Measurements from ENCODE around the gene ZC3H12A.

Gene ZC3H12A

DNA sequence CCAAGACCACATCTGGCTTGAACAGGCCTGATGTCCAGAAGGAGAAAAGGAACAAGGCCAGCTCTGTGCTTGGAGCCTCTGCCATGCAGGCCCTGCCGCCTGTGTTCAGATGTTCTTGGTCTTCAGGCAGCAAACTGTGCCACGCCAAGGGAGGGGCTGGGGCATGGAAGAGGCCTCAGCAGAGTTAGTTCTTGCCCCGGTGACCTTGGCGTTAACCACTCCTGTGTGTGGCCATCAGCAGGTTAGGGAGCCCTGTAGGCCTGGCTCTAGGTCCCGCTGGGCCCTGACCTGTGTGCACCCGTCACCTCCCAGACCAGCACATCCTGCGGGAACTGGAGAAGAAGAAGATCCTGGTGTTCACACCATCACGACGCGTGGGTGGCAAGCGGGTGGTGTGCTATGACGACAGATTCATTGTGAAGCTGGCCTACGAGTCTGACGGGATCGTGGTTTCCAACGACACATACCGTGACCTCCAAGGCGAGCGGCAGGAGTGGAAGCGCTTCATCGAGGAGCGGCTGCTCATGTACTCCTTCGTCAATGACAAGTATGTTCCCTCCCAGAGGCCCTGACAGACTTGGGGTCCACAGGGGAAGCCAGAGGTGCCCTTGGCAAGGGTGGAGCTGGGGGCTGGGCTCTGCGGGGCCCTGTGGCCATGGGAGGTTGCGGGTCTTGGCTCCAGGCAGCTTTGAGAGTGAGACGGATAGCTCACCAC lies 7.1 kb downstream of the ZC3H12A start:
- H3F3A ChIP-seq (ENCODE audit: insufficient read depth, low read length) = peaks cover 7% of the 10 kb centered on the region; the same call in 1 of the 2 replicates
- no peak for TF ChIP-seq EZH2 (IDR thresholded peaks at IDR 0.05; ENCODE audit: borderline replicate concordance, low read length)
- no peak overlapping the region for H2AFZ ChIP-seq (ENCODE audit: low read length)
- H3K9me2 ChIP-seq (ENCODE audit: low read depth, low read length) = no peaks in the 10 kb centered on the region
- no peak overlapping the region for H3K9ac ChIP-seq (ENCODE audit: low read length)
- peaks cover 37% of the 10 kb centered on the region for H3K4me1 ChIP-seq (ENCODE audit: insufficient read depth, low read length, severe bottlenecking)
- no peak overlapping the region for H3K27ac ChIP-seq (ENCODE audit: low read depth, low read length, poor library complexity, severe bottlenecking)
- no peaks in the 10 kb centered on the region for H3K27me3 ChIP-seq (ENCODE audit: insufficient read depth, low read length)
- H3K9me3 ChIP-seq (ENCODE audit: low read length) = no peaks in the 10 kb centered on the region
- H4K20me1 ChIP-seq (ENCODE audit: insufficient read depth, low read length) = no peaks in the 10 kb centered on the region
- peaks cover 63% of the 10 kb centered on the region for H3K36me3 ChIP-seq (ENCODE audit: insufficient read depth, low read length)
- H3K4me3 ChIP-seq (ENCODE audit: low read depth, low read length, poor library complexity, severe bottlenecking) = no peak overlapping the region
- H3K79me2 ChIP-seq (ENCODE audit: insufficient read depth, low read length) = no peaks in the 10 kb centered on the region
- no peak overlapping the region for H3K4me2 ChIP-seq (ENCODE audit: low read length)

DNA sequence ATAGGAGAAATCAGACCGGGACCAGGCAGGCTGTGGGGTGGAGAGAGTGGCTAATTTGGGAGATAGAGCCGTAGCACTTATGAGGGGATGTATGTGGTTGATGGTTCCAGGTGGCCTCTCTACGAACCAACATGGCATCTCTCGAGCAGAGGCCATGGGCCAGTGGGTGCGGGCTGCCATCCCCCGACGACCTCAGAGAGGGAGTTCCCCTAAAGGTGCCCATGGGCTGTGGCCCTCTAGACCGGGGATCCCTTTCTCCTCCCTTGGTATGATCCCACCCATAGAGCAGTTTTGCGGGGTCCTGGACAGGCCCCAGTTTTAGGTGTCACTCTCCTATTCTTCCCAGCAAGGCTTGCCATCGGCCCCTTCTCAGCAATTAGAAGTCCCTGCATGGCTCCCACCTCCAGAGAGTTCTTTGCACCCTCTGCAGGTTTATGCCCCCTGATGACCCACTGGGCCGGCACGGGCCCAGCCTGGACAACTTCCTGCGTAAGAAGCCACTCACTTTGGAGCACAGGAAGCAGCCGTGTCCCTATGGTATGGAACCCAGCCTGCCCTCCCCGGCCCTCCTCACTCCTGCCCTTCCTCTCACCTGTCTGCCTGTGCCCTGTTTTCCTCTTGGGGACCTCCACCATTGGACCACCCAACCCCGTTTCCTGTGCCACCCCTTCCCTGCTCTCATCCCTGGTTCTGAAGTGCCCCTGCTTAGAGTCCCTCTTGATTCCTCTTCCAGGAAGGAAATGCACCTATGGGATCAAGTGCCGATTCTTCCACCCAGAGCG lies 7.8 kb downstream of the ZC3H12A start:
- no peaks in the 10 kb centered on the region for H3K79me2 ChIP-seq (ENCODE audit: insufficient read depth, low read length)
- no peak overlapping the region for H2AFZ ChIP-seq (ENCODE audit: low read length)
- H3K9me2 ChIP-seq (ENCODE audit: low read depth, low read length) = no peaks in the 10 kb centered on the region
- H3K27me3 ChIP-seq (ENCODE audit: insufficient read depth, low read length) = no peaks in the 10 kb centered on the region
- no peak overlapping the region for H3K9ac ChIP-seq (ENCODE audit: low read length)
- peaks cover 57% of the 10 kb centered on the region for H3K36me3 ChIP-seq (ENCODE audit: insufficient read depth, low read length)
- no peaks in the 10 kb centered on the region for H4K20me1 ChIP-seq (ENCODE audit: insufficient read depth, low read length)
- peaks cover 30% of the 10 kb centered on the region for H3K4me1 ChIP-seq (ENCODE audit: insufficient read depth, low read length, severe bottlenecking)
- no peak overlapping the region for H3K4me3 ChIP-seq (ENCODE audit: low read depth, low read length, poor library complexity, severe bottlenecking)
- H3K9me3 ChIP-seq (ENCODE audit: low read length) = no peaks in the 10 kb centered on the region
- H3K27ac ChIP-seq (ENCODE audit: low read depth, low read length, poor library complexity, severe bottlenecking) = no peak overlapping the region
- peaks cover 7% of the 10 kb centered on the region; the same call in 1 of the 2 replicates for H3F3A ChIP-seq (ENCODE audit: insufficient read depth, low read length)
- TF ChIP-seq, protein P1, sequence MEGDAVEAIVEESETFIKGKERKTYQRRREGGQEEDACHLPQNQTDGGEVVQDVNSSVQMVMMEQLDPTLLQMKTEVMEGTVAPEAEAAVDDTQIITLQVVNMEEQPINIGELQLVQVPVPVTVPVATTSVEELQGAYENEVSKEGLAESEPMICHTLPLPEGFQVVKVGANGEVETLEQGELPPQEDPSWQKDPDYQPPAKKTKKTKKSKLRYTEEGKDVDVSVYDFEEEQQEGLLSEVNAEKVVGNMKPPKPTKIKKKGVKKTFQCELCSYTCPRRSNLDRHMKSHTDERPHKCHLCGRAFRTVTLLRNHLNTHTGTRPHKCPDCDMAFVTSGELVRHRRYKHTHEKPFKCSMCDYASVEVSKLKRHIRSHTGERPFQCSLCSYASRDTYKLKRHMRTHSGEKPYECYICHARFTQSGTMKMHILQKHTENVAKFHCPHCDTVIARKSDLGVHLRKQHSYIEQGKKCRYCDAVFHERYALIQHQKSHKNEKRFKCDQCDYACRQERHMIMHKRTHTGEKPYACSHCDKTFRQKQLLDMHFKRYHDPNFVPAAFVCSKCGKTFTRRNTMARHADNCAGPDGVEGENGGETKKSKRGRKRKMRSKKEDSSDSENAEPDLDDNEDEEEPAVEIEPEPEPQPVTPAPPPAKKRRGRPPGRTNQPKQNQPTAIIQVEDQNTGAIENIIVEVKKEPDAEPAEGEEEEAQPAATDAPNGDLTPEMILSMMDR (IDR thresholded peaks at IDR 0.05; ENCODE audit: low read length) = no peak
- no peak for TF ChIP-seq EZH2 (IDR thresholded peaks at IDR 0.05; ENCODE audit: borderline replicate concordance, low read length)
- no peak overlapping the region for H3K4me2 ChIP-seq (ENCODE audit: low read length)

DNA sequence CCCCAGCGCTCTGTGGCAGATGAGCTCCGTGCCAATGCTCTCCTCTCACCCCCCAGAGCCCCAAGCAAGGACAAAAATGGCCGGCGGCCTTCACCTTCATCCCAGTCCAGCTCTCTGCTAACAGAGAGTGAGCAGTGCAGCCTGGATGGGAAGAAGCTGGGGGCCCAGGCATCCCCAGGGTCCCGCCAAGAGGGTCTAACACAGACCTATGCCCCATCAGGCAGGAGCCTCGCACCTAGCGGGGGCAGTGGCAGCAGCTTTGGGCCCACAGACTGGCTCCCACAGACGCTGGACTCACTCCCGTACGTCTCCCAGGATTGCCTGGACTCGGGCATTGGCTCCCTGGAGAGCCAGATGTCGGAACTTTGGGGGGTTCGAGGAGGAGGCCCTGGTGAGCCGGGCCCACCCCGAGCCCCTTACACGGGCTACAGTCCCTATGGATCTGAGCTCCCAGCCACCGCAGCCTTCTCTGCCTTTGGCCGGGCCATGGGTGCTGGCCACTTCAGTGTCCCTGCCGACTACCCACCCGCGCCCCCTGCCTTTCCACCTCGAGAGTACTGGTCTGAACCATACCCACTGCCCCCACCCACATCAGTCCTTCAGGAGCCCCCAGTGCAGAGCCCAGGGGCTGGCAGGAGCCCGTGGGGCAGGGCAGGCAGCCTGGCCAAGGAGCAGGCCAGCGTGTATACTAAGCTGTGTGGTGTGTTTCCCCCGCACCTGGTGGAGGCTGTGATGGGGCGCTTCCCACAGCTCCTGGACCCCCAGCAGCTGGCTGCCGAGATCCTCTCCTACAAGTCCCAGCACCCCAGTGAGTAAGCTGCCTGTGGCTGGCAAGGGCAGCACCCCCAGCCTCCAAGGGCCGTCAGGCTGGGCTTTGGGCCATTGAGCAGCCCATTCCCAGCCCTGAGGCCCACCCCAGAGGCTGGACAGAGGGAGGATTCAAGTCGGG lies 8.7 kb downstream of the ZC3H12A start:
- H4K20me1 ChIP-seq (ENCODE audit: insufficient read depth, low read length) = no peaks in the 10 kb centered on the region
- peaks cover 21% of the 10 kb centered on the region for H3K4me1 ChIP-seq (ENCODE audit: insufficient read depth, low read length, severe bottlenecking)
- H3F3A ChIP-seq (ENCODE audit: insufficient read depth, low read length) = peaks cover 7% of the 10 kb centered on the region; the same call in 1 of the 2 replicates
- TF ChIP-seq EZH2 (IDR thresholded peaks at IDR 0.05; ENCODE audit: borderline replicate concordance, low read length) = no peak
- TF ChIP-seq, protein P1 (IDR thresholded peaks at IDR 0.05; ENCODE audit: low read length) = no peak
- no peaks in the 10 kb centered on the region for H3K9me2 ChIP-seq (ENCODE audit: low read depth, low read length)
- no peak overlapping the region for H3K4me3 ChIP-seq (ENCODE audit: low read depth, low read length, poor library complexity, severe bottlenecking)
- H3K36me3 ChIP-seq (ENCODE audit: insufficient read depth, low read length) = peaks cover 53% of the 10 kb centered on the region
- H3K27ac ChIP-seq (ENCODE audit: low read depth, low read length, poor library complexity, severe bottlenecking) = no peak overlapping the region
- H3K9ac ChIP-seq (ENCODE audit: low read length) = no peak overlapping the region
- H3K9me3 ChIP-seq (ENCODE audit: low read length) = no peaks in the 10 kb centered on the region
- no peak overlapping the region for H2AFZ ChIP-seq (ENCODE audit: low read length)
- H3K4me2 ChIP-seq (ENCODE audit: low read length) = no peak overlapping the region
- no peaks in the 10 kb centered on the region for H3K27me3 ChIP-seq (ENCODE audit: insufficient read depth, low read length)
- no peaks in the 10 kb centered on the region for H3K79me2 ChIP-seq (ENCODE audit: insufficient read depth, low read length)

Measured in OCI-LY1 (cell line).